Stimulated activated CD4-positive, alpha-beta T cell treated with anti-CD3 and anti-CD28 coated beads, TNF-alpha, amount 100 ng/mL, for 4 hours (primary cell): ENCODE data around the gene SPATC1L.

ENCODE experiments used
- DNase-seq, 3 experiments: peaks; one replicate each; pipeline ENCODE4 v3.0.0-alpha.2; 2020; ENCODE audit warnings: low read depth in 3 of 3

Gene SPATC1L

DNA sequence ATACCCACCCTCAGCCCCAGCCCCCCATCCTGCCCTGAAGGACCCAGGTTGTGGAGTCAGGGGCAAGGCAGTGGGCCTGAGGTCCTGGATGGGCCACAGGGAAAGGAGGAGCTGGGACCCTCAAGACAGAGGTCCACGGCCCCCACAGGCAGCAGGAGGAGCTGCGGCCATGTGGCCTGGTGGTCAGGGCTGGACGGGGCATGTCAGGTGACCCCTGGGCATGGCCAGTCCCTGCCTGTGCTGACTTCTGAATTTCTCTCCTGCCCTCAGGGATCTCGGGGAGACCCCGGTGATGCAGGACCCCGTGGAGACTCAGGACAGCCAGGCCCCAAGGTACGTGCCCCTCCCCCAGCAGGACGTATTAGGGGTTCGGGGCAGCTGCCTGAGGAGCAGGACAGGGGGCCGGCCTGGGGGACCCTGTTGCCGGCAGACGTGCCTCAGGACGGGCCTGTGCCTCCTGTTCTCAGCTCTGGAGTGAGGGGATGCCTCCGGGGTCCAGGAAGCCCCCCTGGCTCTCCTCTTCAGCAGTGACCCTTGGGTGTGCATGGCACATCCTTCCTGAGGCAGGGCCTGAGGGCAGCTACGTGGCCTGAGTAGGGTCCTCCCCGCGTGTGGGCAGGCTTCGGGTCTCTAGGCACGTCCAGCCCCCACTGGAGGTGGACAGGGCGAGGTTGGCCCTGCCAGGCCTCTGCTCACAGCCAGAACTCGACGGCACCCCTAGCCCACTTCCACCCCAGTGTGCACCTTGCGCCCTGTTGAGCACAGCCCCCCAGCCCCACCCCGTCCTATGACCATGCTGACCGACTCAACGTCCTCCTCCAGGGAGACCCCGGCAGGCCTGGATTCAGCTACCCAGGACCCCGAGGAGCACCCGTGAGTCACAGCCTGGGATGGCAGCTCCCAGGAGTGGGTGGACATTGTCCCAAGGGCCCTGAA lies 62.7 kb downstream of the SPATC1L start:
- no peak for DNase-seq

DNA sequence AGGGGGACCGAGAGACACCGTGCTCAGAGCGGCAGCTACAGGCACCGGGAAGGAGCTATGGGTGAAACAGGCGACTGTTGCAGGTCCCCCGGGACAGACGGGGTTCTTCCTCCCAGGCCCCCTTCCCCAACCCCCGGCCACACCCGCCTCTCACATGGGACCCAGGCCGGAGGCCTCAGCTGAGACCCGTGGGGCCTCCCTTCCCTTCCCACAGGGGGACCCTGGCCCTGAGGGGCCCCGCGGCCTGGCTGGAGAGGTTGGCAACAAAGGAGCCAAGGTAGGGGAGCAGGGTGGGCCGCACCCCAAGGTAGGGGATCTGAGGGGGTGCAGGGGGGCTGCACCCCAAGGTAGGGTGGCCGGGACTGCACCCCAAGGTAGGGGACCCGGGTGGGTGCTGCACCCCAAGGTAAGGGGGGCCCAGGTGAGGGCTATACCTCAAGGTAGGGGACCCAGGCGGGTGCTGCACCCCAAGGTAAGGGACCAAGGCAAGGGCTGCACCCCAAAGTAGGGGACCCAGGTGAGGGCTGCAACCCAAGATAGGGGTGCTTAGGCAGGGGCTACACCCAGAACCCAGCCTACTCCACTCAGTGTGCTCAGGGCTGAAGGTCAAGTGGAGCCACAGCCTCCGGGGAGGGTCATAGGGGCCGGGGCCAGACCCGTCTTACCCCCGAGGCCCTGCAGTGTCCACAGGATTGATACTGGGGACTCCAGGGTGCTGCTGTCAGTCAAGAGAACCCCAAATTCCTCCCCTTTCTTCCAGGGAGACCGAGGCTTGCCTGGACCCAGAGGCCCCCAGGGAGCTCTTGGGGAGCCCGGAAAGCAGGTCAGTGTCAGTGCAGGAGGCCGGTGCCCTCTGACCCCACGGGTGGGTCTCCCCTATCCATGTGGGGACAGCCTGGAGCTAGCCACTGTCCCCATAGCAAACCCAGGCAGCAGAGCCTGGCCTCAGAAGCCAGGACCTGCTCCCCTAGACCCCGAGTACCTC lies 63.7 kb downstream of the SPATC1L start:
- DNase-seq: no peak

DNA sequence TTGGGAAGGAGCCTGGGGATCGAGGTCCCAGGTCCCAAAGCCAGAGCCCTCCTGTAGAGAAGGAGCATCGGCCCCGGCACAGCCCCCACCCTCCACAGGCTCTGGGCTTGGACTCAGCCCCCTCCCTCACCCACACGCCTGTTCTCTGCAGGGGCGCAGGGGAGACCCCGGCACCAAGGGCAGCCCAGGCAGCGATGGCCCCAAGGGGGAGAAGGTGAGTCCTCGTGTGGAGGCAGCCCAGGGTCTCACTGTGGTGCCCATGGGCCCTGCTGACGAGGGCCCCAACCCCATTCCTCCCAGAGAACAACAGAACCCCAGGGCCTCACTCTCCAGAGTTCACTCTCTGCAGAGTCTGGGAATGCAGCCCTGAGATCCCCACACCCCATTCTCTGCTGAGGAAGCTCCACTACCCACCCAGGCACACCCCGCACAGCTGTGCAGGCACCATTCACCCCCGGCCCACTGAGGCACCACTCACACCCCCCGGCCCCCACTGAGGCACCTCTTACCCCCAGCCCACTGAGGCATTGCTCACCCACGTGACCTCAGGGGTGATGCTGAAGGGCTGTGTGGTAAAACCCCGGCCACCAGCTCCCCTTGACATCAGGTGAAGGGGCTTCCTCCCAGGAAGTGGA lies 64.5 kb downstream of the SPATC1L start:
- no peak for DNase-seq

DNA sequence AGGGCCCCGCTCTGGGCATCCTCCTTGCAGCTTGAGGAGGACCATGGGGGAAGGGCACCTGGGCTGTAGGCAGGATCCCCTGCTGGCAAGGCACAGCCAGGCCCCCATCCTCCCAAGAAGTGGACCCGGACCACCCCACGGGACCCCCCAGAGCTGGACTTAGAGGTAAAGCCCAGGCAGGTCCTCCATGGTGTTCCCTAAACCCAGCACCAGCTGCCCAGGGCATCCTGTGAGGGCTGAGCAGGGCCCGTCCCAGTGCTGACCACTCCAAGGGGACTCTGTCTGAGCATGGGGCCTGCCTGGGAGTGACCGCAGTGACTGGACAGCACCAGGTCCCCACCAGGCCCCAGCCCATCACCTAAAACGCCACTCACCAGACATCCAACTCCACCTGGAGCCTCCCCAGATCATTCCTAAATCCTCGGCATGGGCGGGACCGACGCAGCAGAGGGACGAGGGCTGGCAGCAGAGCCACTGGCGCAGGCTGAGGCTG lies 65.1 kb downstream of the SPATC1L start:
- DNase-seq: no peak

DNA sequence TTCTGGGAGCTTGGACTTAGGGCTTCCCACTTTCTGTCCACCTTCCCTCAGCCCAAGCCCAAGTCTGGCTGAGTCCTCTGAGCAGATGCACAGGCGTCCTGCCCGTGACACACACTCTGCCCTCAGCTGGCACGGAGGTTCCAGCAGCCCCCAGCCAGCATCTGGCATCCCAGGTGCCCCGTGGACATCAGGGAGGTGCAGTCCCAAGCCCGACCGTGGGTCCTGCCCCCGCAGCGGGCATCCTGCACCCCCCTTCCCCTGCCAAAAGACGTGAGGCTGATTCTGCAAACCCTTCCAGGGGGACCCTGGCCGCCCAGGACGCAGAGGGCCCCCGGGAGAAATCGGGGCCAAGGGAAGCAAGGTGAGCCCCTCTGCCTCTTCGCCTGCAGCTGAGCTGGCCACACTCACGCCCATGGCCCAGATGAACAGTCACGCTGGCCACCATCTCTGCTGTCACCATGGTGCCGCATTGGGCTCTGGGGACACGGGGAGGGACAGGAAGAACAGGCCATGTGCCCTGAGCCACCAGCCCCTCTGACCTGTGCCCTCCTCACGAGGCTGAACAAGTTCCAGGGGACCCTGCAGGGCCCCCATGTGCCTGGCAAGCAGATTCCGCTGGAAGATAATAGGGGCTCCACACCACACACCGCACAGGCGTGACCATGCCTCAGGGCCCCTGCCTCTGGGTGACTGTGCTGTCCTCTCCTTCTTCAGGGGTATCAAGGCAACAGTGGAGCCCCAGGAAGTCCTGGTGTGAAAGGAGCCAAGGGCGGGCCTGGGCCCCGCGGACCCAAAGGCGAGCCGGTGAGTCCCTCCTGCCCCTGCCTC lies 65.7 kb downstream of the SPATC1L start:
- no peak for DNase-seq

DNA sequence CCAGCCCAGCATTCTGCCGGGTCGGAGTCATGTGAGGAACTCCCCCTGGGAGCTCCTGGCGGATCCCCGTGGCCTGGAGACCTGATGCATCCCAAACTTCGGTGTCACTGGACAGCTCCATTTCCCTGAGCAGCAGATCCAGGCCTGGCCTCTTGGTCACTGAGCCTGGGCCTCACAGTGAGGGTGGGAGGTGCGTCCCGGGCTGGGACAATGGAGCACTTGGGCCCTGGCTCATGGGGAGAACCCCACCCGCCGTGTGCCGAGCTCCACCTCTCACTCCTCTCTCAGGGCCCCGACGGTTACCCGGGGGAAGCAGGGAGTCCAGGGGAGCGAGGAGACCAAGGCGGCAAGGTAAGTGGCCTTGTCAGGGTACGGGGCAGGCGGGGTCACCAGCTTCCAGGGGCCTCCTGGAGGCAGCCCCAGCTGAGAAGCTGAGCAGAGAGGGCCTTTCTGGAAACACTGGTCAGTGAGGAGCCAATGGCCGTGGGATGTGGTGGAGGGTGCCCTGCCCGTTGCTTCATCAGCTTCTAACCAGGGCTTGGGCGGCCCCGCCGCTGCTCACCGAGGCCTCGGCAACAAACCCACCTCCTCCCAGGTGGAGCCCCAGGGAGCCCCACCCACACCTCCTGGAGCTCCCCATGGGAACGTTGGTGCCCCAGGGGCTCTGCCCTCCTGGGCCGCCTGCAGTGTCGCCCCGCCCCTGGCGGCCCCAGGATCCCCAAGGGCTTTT lies 66.5 kb downstream of the SPATC1L start:
- no peak for DNase-seq

DNA sequence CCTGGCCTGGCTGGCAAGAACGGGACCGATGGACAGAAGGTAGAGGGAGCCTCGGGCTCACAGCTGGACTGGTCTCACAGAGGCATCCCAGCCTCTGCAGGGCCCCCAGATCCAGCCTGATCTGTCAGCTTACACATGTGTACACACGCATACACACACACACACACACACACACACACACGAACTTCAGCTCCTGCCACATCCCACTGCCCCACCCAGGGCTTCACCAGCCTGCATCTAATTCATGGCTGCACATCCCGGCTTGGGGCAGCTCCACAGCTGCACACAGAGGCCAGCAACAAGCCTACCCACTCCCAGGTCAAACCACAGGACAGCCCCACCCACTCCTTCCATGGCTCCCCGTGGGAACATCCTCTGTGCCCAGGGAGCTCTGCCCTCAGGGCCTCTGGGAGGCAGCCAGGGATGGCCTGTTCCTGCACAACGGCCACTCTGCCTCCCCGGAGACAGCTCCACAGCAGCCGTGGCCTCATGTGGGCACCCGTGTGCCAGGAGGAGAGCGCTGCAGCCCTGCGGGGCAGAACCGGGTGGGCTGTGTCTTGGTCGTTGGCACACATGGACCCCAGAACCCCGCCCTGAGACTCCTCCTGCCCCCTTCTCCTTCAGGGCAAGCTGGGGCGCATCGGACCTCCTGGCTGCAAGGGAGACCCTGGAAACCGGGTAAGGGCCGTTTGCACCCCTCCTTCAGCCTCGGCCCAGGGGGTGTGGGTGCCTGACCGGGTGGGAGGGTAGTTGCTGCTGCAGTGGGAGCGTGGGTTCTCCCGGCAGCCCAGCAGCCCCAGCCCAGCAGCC lies 67.3 kb downstream of the SPATC1L start:
- no peak for DNase-seq

DNA sequence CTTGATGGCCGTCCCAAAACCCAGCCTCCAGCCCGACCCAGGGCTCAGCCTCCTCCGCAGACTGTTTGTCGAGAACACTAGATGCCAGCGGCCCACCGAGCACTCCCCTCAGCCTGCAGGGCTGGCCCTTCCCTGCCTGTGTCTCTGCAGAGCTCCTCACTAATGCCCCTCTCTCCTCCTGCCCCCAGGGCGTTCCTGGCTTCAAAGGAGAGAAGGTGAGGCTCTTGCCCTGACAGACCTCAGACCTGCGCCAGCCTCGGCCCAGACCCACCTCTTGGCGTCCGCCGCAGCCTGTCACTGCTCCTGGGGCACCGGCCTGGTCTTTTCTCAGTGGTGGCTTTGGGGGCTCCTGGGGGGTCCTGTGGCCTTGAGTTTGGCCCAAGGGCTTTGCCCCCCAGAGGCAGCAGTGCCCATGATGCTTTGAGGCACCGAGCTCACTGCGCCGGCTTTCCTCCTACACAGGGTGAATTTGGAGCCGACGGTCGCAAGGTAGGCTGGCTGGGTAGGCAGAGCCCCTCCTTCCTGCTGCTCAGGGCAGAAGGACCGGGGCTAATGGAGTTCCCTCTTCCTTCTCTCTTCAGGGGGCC lies 68.0 kb downstream of the SPATC1L start:
- DNase-seq: no peak

DNA sequence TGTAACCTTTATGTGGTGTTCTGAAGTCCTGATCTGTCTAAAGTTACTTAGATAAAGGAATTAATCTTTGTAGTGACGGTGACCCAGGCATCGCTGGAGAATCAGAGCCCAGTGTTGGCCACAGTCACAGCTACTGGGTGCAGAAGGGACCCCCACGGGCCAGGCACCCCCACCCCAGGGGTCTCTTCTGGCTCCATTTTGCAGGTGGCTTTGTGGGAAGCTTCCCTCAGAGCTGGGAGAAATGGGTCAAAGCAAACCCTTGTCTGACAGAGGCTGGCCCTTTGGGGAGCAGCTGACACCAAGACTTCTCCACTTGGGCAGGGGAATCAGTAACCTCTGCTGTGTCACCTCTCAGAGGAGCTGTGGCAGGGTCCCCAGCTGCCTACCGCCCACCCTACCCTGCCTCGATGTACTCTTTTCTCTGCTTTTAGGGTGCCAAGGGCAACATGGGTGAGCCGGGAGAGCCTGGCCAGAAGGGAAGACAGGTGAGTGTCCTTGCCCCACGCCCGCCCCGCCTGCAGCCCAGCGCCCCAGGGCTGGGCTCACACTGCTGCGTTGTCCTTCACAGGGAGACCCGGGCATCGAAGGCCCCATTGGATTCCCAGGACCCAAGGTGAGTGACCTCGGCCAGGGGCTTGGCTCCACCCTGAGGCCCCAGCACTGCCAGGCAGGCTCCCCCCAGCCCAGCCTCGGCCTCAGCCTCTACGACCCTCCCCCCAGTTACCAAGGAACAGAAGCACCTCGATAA lies 68.6 kb downstream of the SPATC1L start:
- DNase-seq: no peak

DNA sequence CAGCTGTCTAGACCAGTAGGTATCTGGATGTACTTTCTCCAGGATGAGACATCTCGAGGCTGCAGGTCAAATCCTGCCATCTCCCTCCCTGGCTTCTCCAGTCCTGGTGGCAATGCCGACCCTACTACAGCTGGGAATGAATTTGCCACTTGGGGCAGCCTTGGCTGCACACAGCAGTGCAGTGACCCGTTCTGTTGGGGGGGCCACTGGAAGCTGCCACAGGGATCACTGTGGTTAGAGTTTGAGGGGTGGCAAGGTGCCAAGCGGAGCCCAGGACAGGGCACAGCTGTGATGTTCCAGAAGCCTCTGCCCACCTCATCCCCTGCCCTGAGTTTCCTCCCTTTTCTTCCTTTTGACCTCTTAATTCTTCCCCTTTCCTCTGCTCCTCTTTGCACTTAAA lies 69.3 kb downstream of the SPATC1L start:
- no peak for DNase-seq

DNA sequence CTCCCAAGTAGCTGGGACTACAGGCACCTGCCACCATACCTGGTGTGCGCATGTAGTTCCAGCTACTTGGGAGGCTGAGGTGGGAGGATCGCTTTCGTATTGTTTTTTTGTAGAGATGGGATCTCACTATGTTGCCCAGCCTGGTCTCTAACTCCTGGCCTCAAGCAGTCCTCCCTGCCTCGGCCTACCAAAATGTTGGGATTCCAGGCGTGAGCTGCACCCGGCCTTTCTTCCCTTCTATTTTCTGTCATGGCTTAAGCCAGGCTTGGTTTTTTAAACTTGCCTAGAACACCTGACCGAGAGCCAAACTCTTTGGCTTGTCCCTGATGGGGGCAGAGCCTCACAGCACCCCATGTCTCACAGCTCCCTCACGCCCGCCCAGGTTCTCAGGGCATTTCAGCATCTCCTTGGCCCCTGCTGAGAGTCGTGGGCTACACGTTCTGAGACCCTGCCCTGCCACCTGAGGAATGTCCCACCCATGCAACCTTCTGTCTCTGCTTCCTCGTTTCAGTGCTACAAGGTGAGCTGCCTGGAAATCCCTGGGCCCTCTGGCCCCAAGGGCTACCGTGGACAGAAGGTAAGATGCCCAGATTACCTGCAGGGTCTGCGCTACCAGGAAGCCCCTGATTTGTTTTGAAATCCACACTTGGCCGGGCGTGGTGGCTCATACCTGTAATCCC lies 70.6 kb downstream of the SPATC1L start:
- no peak for DNase-seq

DNA sequence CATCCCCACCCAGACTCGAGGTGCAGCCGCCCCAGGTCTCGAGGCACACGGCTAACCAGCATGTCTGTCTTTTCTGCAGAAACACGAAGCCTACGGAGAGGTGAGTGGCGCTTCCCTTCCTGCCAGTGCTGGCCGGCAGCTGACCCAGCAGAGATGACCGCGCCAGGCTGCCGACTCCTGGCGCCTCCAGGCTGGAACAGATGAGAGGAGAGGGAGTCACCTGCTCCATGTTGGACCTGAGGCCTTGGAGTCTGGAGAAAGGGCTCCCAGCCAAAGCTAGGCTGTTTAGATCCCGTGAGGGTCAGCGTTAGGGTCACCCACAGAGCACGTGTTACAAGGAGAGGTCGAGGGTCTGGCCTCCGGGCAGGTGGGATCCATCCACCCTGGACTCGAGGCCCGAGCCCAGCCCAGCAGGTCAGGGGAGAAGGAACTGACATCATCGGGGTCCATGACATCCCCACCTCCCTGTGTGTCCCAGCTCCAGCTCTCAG lies 71.5 kb downstream of the SPATC1L start:
- no peak for DNase-seq

DNA sequence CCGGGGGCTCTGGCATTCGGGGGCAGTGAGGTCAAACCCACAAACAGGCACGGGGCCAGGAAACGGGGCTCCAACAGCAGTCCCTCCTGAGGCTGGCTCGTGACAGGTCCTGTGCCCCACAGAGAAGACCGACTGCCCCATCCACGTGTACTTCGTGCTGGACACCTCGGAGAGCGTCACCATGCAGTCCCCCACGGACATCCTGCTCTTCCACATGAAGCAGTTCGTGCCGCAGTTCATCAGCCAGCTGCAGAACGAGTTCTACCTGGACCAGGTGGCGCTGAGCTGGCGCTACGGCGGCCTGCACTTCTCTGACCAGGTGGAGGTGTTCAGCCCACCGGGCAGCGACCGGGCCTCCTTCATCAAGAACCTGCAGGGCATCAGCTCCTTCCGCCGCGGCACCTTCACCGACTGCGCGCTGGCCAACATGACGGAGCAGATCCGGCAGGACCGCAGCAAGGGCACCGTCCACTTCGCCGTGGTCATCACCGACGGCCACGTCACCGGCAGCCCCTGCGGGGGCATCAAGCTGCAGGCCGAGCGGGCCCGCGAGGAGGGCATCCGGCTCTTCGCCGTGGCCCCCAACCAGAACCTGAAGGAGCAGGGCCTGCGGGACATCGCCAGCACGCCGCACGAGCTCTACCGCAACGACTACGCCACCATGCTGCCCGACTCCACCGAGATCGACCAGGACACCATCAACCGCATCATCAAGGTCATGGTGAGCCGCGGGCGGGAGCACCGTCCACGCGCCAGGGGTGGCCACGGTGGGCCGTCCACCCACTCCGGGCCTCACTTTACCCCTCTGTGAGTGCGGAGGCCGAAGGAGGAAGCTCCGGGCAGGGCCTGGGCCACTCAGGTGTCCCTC lies 72.2 kb downstream of the SPATC1L start:
- DNase-seq: no peak

DNA sequence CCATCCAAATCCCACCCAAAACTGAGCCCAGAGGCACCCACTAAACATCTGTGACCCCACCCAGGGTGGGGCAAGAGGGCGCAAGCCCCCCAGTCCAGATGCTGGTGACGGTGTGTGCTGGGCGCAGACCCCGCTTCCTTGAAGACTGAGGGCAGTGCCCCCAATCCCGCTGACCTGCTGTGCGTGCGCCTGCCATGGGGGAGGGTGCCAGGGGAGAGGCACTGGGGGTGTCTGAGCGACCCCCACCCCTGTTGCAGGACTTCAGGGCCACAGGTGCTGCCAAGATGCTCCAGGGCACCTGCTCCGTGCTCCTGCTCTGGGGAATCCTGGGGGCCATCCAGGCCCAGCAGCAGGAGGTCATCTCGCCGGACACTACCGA lies 73.1 kb downstream of the SPATC1L start:
- DNase-seq: no peak
